Measurements from ENCODE around the gene PLPP2. TPM values are rescaled to one million over a fixed set of nuclear protein-coding genes. Genes with fewer than 3 reads are reported as not detected.

PLPP2 gene
- total RNA-seq, 4 donors from 2014 or later = 12.1 to 82.5 (median 36.8) TPM

- no peak for DNase-seq
- TF ChIP-seq POLR2A (IDR thresholded peaks at IDR 0.05) (no peak), CTCF (IDR thresholded peaks at IDR 0.05) (peak in 1 of 6 experiments; percentile 10)
- no peaks in the 10 kb centered on the region for H3K27me3 ChIP-seq
- WGBS, 2 donors = 88 to 94% methylated on average over 10 of the region's 10 CpGs
- no peak overlapping the region for H3K4me3 ChIP-seq
- intact Hi-C loops (cut with DNase I) = no loop called here
- H3K9me3 ChIP-seq = no peaks in the 10 kb centered on the region
- H3K4me1 ChIP-seq = no peaks in the 10 kb centered on the region
- H3K36me3 ChIP-seq = peaks cover 8 to 100% (median 16%) of the 10 kb centered on the region in 3 donors
- no peak overlapping the region for H3K27ac ChIP-seq
These were observed 26.7 kb upstream of the PLPP2 start for GRCh38 chr19:317710-318508.

GRCh38 chr19:315811-316210 is 24.6 kb upstream of the PLPP2 start:
- TF ChIP-seq POLR2A (IDR thresholded peaks at IDR 0.05) = no peak
- TF ChIP-seq CTCF (IDR thresholded peaks at IDR 0.05) = no peak
- 88 to 89% methylated on average over 8 of the region's 8 CpGs for WGBS, 2 donors
- Histone ChIP-seq H3K36me3 (peaks cover 16 to 97% (median 23%) of the 10 kb centered on the region in 3 donors), H3K4me1 (no peaks in the 10 kb centered on the region), H3K9me3 (no peaks in the 10 kb centered on the region), H3K4me3 (no peak overlapping the region), H3K27me3 (no peaks in the 10 kb centered on the region), H3K27ac (no peak overlapping the region)
- no peak for DNase-seq
- intact Hi-C loops (cut with DNase I) = no loop called here

GRCh38 chr19:313988-314815 is 23.0 kb upstream of the PLPP2 start:
- H3K27ac ChIP-seq = peak overlapping the region in 2 of 4 donors; percentile 2 to 34

GRCh38 chr19:313169-313987 is 22.2 kb upstream of the PLPP2 start:
- no peaks in the 10 kb centered on the region for H3K9me3 ChIP-seq
- TF ChIP-seq POLR2A (IDR thresholded peaks at IDR 0.05) (no peak), CTCF (IDR thresholded peaks at IDR 0.05) (no peak)
- H3K27ac ChIP-seq = peak overlapping the region in 2 of 4 donors; percentile 34 to 36
- no peak overlapping the region for H3K4me3 ChIP-seq
- H3K4me1 ChIP-seq = no peaks in the 10 kb centered on the region
- WGBS, 2 donors = 74 to 88% methylated on average over 5 to 8 of the region's 23 CpGs
- DNase-seq = no peak
- H3K36me3 ChIP-seq = peaks cover 21 to 91% (median 32%) of the 10 kb centered on the region in 3 donors
- intact Hi-C loops (cut with DNase I) = no loop called here
- H3K27me3 ChIP-seq = no peaks in the 10 kb centered on the region

More at GRCh38 chr19:313988-314815, 23.0 kb upstream of the PLPP2 start:
- H3K27me3 ChIP-seq = no peaks in the 10 kb centered on the region
- DNase-seq = no peak
- H3K4me3 ChIP-seq = no peak overlapping the region
- intact Hi-C loops (cut with DNase I) = no loop called here
- TF ChIP-seq POLR2A (IDR thresholded peaks at IDR 0.05) = no peak
- no peak for TF ChIP-seq CTCF (IDR thresholded peaks at IDR 0.05)
- H3K4me1 ChIP-seq = no peaks in the 10 kb centered on the region
- peaks cover 16 to 91% (median 31%) of the 10 kb centered on the region in 3 donors for H3K36me3 ChIP-seq
- H3K9me3 ChIP-seq = no peaks in the 10 kb centered on the region
- WGBS, 2 donors = 86 to 94% methylated on average over 12 to 21 of the region's 22 CpGs
